K562 (cell line): ENCODE data around the gene PHF21A. TPM values are rescaled to one million over a fixed set of nuclear protein-coding genes. Genes with fewer than 3 reads are reported as not detected.

Experiments used
- ARID1B ChIP-seq: fragments of 450-650 bp; IDR thresholded peaks from 2 replicates; pipeline ENCODE4 v1.6.1; 2016; ENCODE audit warnings: antibody characterized with exemption, mild to moderate bottlenecking, inconsistent platforms
- BDP1 ChIP-seq: IDR thresholded peaks from 3 replicates; pipeline ENCODE4 v1.6.1; 2011; ENCODE audit not compliant: insufficient read length, insufficient read depth
- BHLHE40 ChIP-seq: IDR thresholded peaks from 2 replicates; pipeline ENCODE4 v1.6.1; 2011; ENCODE audit warnings: low read length, improper control_type of control experiment
- EHMT2 ChIP-seq: fragments of 450-650 bp; IDR thresholded peaks from 2 replicates; pipeline ENCODE4 v1.6.1; 2018; ENCODE audit warnings: antibody characterized with exemption
- ETV1 ChIP-seq: fragments of 450-650 bp; conservative IDR thresholded peaks from 2 replicates; pipeline ENCODE4 v1.6.1; 2016; ENCODE audit warnings: missing genetic modification characterization, control low read depth, low read depth, missing compliant biosample characterization
- GATAD2A ChIP-seq: fragments of 450-650 bp; IDR thresholded peaks from 2 replicates; pipeline ENCODE4 v1.6.1; 2017
- IRF2 ChIP-seq: sonication (generic); formaldehyde crosslinking; IDR thresholded peaks from 2 replicates; pipeline ENCODE4 v1.8.1; 2022; ENCODE audit warnings: mild to moderate bottlenecking, missing genetic modification reagents
- MCM2 ChIP-seq: fragments of 450-650 bp; IDR thresholded peaks from 2 replicates; pipeline ENCODE4 v1.6.1; 2017; ENCODE audit warnings: low read depth, mild to moderate bottlenecking
- NR3C1 ChIP-seq: sonication (generic); formaldehyde crosslinking; IDR thresholded peaks from 2 replicates; pipeline ENCODE4 v1.8.1; 2022; ENCODE audit warnings: missing genetic modification reagents
- PTRF ChIP-seq: fragments of 450-650 bp; IDR thresholded peaks from 2 replicates; pipeline ENCODE4 v1.6.1; 2016; ENCODE audit warnings: mild to moderate bottlenecking, missing genetic modification characterization, missing compliant biosample characterization
- PURB ChIP-seq: sonication (generic); formaldehyde crosslinking; IDR thresholded peaks from 2 replicates; pipeline ENCODE4 v1.9.0; 2021; ENCODE audit warnings: low read depth, mild to moderate bottlenecking, missing genetic modification reagents
- TRIM24 ChIP-seq, 2 experiments: fragments of 450-650 bp; IDR thresholded peaks; 2 replicates each; pipeline ENCODE4 v1.6.1; 2016
- ZFX ChIP-seq: sonication (generic); formaldehyde crosslinking; IDR thresholded peaks from 2 replicates; pipeline ENCODE4 v1.8.0; 2022; ENCODE audit warnings: mild to moderate bottlenecking, missing genetic modification reagents, moderate library complexity
- ZNF253 ChIP-seq: fragments of 250-450 bp; sonication (Bioruptor Pico); conservative IDR thresholded peaks from 2 replicates; pipeline ENCODE4 v1.6.1; 2021; ENCODE audit warnings: mild to moderate bottlenecking
- ZNF407 ChIP-seq: fragments of 450-650 bp; IDR thresholded peaks from 2 replicates; pipeline ENCODE4 v1.6.1; 2016; ENCODE audit warnings: low read depth
- ZNF655 ChIP-seq: fragments of 250-450 bp; sonication (Bioruptor Pico); IDR thresholded peaks from 2 replicates; pipeline ENCODE4 v1.5.0; 2021
- ZSCAN32 ChIP-seq: fragments of 450-650 bp; formaldehyde crosslinking; IDR thresholded peaks from 2 replicates; pipeline ENCODE4 v1.4.0; 2020; ENCODE audit warnings: mild to moderate bottlenecking, moderate library complexity
- polyA plus RNA-seq, 8 experiments: library from polyadenylated mRNA; depleted of rRNA in 4 of 8; stranded (reverse) in 5 of 8; unstranded in 3 of 8; fragments of >200 nt; fragmentation: Nextera tagmentation in 2 of 8; fragmentation: Illumina TruSeq in 1 of 8; extraction: Ambion mirVana in 2 of 8; extraction: Trizol in 1 of 8; gene quantifications; 2 replicates each; pipeline versions ENCODE4 v1.2.1 to v1.2.3, GENCODE V29; 2011 to 2014; ENCODE audit warnings: inconsistent platforms in 1 of 8, missing spikeins in 1 of 8
- total RNA-seq, 7 experiments: library from RNA; depleted of rRNA in 6 of 7; stranded (reverse); fragments of >200 nt in 6 of 7; fragmentation: Illumina TruSeq in 2 of 7; extraction: Trizol in 2 of 7; gene quantifications; 2 replicates each; pipeline versions ENCODE4 v1.2.1 to v1.2.3, GENCODE V29; 2011 to 2021; ENCODE audit warnings: low replicate concordance in 1 of 7
- TF ChIP-seq, protein P1 (sequence below), 3 experiments: fragments of 200-800 bp in 1 of 3; sonication (Bioruptor generic) in 1 of 3; sonication (generic) in 1 of 3; formaldehyde crosslinking in 1 of 3; IDR thresholded peaks; 2 replicates each; pipeline versions ENCODE4 v1.6.1 to v1.8.0; 2016 to 2022; ENCODE audit warnings: mild to moderate bottlenecking in 2 of 3, missing compliant biosample characterization in 2 of 3, missing genetic modification characterization in 2 of 3, missing genetic modification reagents in 1 of 3

PHF21A gene
- total and polyA plus RNA-seq, 9 of the 15 experiments (the other 6 are each of a cell fraction or from before 2014, with no cell fraction given): 1.5 to 32.4 (median 10.7) TPM

GRCh38 chr11:46106530-46107407 is 14.5 kb downstream of the PHF21A start (continued):
- TF ChIP-seq ETV1 (tag): no peak
- no peak for TF ChIP-seq ZNF655 (CRISPR knock-in tag)
- TF ChIP-seq ARID1B: no peak
- TF ChIP-seq, protein P1, sequence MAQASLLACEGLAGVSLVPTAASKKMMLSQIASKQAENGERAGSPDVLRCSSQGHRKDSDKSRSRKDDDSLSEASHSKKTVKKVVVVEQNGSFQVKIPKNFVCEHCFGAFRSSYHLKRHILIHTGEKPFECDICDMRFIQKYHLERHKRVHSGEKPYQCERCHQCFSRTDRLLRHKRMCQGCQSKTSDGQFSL (CRISPR knock-in tag; IDR thresholded peaks at IDR 0.05): no peak
- TF ChIP-seq, protein P1 (tag; IDR thresholded peaks at IDR 0.05): no peak
- TF ChIP-seq TRIM24 (IDR thresholded peaks at IDR 0.05): no peak
- no peak for TF ChIP-seq PTRF
- TF ChIP-seq EHMT2: peak; percentile 33; the same call in 1 of the 2 replicates
- TF ChIP-seq MCM2: no peak
- no peak for TF ChIP-seq ZNF253
- TF ChIP-seq BDP1: no peak
- no peak for TF ChIP-seq ZNF407
- TF ChIP-seq ZFX (CRISPR knock-in tag): no peak
- TF ChIP-seq IRF2 (CRISPR knock-in tag): no peak
- TF ChIP-seq GATAD2A: peak; percentile 35; the same call in 1 of the 2 replicates
- no peak for TF ChIP-seq NR3C1 (CRISPR knock-in tag)
- no peak for TF ChIP-seq PURB (CRISPR knock-in tag)
- no peak for TF ChIP-seq BHLHE40
- TF ChIP-seq ZSCAN32 (CRISPR knock-in tag): no peak
